ENCODE data around the gene PSMD14. TPM values are rescaled to one million over a fixed set of nuclear protein-coding genes. Genes with fewer than 3 reads are reported as not detected.
"Not testable (repeated sequence)": the region's sequence is repeated elsewhere in the genome, so short reads cannot be mapped to it uniquely, and the experiment has no call there.

Gene PSMD14
- total RNA-seq, 1 donor from 2014 or later, result 78.4 TPM

DNA sequence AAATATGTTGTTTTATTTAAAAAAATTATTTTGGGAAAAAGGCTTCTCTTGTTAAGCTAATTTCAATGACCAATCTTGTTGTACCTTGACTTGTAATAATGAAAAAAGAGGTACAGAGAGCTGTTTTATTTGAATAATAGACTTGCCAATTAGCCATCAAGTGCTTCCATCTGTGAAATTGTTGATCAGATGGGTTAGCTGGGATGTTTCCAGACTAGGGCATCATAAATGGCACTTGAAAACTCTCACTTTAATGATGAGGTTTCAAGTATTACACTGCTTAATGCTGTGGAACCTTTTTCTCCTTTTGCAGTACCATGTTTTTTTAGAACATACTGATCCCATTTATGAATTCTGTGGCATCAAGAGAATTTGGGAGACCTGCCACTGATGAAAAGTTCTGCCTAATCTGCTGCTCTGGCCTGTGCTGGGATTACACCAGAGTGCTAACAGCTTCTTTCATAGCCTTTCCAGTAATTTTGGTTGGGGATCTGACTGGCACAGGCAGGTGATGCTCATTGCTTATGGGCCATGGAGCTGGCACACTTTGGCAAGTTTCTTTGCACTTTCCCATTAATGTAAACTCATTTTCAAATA, 24.2 kb downstream of the PSMD14 start:
- intact Hi-C loops (cut with micrococcal nuclease), result no loop called here

DNA sequence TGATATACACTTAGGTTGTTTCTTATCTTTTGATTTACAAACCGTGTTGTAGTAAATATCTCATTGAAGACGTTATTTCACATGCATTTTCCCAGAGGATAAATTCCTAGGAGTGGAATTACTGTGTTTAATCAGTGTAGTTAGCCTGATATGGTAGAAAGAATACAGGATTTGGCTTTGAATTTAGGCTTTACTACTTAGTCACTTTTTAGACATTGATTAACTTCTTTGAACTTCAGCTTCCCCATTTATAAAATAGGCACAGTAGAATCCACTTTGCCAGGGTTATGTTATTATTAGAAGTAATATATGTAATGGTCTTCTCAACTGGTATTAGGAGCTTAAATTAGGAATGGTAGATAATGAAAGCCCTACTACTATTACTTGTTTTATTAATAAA, 27.4 kb downstream of the PSMD14 start:
- intact Hi-C loops (cut with micrococcal nuclease), result no loop called here

DNA sequence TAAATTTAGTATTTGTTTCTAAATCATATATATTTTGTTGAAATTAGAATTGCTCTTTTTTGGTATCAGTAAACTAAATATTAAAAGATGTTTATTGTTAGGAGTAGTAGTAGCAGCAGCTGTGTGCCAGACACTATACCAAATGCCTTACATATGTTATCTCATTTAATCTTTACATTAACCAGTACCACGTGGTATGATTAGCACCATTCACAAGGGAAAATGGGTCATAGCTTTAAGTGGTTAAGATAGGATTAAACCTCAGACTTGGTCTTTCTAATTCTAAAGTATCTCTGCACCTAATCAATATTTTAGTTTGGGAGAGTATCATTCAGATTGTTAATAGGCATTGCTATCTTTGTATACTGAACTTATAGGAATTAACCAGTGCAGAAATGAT, 29.0 kb downstream of the PSMD14 start:
- intact Hi-C loops (cut with micrococcal nuclease), result no loop called here

DNA sequence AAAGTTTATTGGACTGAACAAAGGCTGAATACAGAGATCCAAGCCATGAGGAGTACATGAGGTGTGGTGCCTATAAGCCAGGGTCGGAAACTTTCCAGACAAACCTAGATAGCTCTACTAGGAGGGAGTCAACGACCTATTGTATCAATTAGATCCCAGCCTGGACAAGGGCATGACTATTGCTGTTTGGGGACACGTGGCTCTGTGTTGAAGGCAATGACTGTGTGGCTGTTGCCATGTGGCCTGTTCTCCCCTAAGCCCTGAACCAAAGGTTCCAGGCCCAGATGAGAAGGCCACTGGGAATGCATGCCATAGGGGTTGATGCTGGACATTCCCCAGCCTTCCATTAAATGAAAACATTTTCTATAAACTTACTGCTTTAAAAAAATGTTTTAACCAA, 31.3 kb downstream of the PSMD14 start:
- intact Hi-C loops (cut with micrococcal nuclease), result not testable (repeated sequence)

DNA sequence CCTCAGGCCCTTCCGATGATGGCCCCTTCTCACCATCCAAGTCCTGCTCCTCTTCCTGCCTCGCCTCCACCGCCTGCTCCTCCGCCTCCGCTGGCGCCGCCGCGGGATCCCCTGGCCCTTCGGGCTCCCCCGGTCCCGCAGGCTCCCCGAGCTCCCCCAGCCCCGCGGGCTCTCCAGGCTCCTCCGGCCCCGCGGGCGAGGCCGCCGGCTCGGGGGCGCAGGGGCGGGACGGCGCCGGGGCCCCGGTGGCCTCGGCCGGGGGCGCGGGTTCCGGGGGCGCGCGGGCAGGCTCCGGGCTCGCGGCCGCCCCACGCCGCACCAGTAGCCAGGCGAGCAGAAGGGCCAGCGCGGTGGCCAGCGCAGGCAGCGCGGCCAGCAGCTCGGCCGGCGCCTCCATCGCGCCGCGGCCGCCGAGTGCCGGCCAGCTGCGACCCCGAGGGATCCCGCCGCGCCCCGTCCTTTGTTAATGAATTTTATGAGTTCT, 32.7 kb downstream of the PSMD14 start:
- intact Hi-C loops (cut with micrococcal nuclease), result not testable (repeated sequence)

DNA sequence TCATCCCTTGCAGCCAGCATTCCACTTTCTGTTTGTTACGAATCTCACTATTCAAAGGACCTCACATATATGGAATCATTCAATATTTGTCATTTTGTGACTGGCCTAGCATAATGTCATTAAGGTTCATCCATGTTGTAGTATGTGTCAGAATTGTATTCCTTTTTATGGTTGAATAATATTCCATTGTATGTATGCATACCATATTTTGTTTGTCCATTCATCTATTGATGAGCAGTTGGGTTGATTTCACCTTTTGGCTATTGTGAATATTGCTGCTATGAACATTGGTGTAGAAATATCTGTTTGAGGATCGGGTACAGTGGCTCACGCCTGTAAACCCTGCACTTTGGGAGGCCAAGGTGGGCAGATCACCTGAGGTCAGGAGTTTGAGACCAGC, 35.0 kb downstream of the PSMD14 start:
- intact Hi-C loops (cut with micrococcal nuclease), result no loop called here

DNA sequence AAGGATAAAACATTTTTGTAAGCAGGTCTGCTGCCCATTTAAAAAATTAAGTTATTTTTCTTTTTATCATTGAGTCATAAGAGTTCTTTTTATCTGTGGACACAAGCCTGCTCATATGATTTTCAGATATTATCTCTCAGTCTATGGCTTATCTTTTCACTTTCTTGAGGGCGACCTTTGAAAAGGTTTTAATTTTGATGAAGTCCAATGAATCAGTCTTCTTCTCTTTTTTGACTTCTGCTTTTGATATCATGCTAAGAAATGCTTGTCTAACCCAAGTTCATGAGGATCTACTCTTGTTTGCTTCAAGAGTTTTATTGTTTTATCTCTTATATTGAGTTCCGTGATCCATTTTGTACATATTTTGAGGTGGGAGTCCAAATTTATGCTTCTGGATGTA, 36.5 kb downstream of the PSMD14 start:
- intact Hi-C loops (cut with micrococcal nuclease), result no loop called here

DNA sequence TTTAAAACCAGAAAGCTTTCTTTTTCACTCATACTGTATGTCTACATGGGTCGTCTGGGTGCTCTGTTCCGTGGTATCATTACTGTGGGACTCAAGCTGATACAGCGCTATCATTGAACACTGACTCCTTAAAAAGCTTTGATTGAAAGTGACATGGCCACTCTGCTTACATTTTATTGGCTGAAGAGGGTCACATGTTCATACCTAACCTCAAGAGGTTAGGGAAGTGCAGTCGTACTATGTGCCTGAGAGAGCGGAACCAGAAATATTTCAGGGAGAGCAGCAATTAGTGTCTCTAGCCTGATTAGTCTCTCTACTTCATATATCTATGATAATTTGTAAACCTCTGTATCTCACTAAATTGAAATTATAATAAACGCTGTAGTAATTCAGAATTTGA, 43.5 kb downstream of the PSMD14 start:
- intact Hi-C loops (cut with micrococcal nuclease), result no loop called here

DNA sequence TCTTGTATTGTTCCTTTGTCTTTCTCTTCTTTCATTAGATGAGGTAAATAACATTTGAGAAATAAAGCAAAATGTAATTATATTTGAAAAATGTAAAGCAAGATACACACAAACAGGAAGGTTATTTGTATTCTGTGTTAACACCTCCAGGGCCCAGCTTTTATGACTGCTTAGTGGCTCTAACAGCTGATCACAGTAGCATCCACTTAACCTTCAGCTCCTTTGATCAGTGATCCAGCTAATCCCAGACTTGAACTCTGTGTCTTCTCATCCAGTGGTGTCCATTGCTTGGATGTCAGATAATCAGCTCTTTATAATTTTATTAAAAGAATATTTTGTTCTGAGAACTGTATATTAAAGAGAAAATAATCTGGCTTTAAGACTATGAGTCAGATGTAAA, 44.5 kb downstream of the PSMD14 start:
- intact Hi-C loops (cut with micrococcal nuclease), result no loop called here

DNA sequence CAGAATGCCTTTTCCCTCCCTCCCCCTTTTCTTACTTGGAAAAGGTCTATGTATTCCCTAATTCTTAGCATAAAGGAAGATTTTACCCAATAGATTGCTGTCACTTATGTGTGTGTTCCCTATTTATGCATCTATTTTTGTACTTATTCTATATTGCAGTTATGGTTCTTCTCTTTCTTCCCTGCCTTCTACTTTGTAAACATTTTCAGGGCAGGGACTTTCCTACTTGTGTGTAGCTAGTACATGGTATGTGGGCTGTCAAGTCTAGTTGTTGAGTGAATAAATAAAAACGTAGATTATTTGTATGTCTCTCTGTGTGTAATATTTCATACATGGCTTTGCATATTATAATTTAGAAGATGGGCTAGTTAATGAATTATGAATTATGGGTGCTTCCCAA, 45.3 kb downstream of the PSMD14 start:
- intact Hi-C loops (cut with micrococcal nuclease), result no loop called here

DNA sequence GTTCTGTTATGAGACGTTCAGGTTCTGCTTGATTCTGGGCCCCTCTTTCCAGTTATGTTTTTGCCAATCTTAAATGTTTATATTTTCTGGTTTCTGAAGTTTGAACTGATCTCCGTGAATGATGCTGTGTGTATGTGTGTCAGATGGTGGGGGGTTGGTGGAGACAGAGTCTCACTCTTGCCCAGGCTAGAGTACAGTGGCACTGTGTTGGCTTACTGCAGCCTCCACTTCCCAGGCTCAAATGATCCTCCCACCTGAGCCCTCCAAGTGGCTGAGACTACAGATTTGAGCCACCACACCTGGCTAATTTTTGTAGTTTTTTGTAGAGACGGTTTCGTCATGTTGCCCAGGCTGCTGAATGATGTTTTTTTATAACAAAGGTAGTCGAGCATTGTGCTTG, 45.9 kb downstream of the PSMD14 start:
- intact Hi-C loops (cut with micrococcal nuclease), result no loop called here

DNA sequence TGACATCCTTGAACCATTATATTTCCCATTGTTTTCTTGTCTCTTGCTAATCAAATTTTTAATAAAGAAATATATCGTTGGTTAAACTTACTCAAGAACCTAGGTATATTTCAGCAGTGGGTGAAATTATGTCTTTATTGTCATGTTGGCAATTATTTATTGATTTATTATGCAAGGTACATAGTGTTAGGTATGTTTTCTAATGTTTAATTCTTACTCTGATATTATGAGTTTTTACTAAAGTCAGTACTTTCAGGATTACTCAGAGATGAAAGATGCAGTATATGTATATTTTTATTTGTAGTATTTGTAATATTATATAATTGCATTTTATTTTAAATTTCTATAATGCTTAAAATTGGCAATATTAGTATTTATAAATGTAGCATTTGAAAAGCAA, 46.9 kb downstream of the PSMD14 start:
- intact Hi-C loops (cut with micrococcal nuclease), result no loop called here

DNA sequence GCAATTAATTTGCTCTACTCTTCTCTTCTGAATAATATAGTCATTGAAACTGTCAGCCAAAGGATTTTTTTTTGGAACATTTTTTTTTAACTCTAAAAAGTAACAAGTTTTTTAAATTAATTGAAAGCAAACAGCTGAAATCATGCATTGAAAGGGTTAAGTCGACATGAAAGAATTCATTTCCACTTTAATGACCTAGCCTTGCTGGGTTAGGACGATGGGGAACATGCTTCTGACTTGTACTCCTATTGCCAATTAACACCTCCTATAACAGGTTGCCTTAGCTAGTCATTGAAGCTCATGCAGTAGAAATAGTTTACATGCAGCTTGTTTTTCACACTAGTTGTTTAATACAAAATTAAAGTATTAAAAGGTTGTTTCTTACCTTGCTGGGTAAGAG, 47.8 kb downstream of the PSMD14 start:
- intact Hi-C loops (cut with micrococcal nuclease), result no loop called here

DNA sequence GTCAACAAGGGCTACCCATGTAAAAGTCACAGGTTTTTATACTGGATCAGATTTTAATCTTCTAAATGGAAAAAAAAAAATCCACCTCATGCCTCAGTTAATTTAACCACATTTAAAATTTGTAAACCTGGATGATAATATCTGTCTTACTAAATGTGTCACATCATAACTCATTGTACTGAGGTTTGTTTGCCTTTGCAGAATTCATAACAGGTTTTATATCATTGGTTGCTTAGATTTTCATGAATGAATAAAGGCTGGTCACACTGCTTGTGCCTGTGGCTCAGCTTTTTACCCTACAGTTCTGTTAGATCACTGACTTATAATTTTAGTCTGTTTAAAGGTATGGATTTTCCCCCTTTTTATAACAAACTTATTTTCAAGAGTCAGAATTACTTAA, 48.9 kb downstream of the PSMD14 start:
- intact Hi-C loops (cut with micrococcal nuclease), result no loop called here

DNA sequence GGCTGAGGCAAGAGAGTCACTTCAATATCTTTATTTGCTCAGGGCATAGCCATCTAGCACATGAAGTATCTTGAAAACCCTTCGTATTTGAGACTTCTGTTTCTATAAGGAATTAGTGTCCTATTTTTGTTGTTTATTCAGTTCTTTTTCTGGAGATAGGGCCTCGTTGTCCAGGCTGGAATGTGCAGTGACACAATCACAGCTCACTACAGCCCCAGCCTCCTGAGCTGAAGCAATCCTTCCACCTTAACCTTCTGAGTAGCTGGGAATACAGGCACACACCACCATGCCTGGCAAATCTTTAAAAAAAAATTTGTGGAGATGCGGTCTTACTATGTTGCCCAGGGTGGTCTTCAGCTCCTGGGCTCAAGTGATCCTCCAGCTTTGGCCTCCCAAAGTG, 50.6 kb downstream of the PSMD14 start:
- intact Hi-C loops (cut with micrococcal nuclease), result no loop called here

DNA sequence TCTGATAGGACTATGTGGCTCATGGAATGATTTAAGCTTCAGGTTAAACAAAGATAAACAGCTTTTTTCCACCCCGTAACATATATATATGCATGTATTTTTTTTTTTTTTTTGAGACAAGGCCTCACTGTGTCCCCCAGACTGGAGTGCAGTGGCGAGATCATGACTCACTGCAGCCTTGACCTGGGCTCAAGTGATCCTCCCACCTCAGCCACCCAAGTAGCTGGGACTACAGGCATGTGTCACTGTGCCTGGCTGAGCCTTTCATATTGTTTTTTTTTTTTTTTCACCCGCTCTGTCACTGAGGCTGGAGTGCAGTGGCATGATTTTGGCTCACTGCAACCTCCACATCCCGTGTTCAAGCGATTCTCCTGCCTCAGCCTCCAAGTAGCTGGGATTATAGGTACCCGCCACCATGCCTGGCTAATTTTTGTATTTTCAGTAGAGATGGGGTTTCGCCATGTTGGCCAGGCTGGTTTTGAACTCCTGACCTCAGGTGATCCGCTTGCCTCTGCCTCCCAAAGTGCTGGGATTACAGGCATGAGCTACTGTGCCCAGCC, 52.0 kb downstream of the PSMD14 start:
- intact Hi-C loops (cut with micrococcal nuclease), result not testable (repeated sequence)

DNA sequence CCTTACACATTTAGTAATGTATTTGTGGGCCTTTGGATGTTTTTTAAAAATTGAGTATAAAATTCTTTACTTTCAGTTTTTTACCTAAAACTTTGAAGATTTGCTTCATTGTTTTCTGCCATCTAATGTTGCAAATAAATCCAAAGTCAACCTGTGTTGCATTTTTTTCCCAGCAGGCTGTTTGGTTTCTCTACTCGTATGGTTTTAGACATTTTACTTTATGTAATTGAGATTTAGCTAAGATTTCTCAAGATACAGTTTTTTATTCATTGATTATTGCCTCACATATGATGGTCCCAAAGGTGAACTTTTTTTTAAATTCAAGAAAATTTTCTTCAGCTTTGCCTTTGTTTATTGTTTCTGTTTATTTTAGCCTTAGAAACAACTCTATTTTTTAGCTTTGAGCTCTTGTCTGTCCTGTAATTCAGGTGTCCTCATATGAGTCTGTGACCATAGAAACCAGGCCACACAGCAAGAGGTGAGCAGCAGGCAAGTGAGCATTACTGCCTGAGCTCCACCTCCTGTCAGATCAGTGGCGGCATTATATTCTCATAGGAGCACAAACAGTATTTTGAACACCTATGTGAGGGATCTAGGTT, 54.4 kb downstream of the PSMD14 start:
- intact Hi-C loops (cut with micrococcal nuclease), result no loop called here

DNA sequence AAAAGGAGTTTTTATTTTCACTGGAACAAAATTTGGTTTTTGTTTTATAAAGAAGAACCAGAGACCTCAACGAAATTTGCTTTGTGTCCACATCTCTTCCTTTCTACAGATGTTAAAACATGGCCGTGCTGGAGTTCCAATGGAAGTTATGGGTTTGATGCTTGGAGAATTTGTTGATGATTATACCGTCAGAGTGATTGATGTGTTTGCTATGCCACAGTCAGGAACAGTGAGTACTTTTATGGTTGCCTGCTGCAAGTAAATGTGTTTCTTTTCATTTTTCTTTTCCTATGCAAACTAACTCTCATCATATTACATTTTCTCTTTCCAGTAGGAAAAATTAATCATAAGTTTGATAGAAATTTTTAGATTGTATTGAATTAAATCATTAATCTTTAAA, 59.5 kb downstream of the PSMD14 start:
- intact Hi-C loops (cut with micrococcal nuclease), result no loop called here

DNA sequence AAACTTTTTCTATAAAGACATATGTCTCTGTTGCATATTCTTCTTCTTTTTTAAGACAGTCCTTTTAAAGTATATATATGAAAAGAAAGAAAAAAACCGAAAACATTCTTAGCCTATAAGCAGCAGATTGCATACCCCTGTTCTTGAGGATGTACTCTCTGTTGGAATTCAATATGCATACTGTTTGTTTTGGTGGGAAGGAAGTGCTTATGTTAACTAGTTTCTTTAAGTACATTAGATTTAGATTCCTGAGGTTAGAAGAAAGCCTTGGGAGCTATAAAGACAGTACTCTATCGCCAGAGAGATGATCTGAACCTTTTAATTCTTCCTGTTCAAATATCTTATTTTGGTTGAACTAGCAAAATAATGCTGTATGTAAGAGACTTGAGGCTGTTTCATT, 61.1 kb downstream of the PSMD14 start:
- intact Hi-C loops (cut with micrococcal nuclease), result no loop called here

DNA sequence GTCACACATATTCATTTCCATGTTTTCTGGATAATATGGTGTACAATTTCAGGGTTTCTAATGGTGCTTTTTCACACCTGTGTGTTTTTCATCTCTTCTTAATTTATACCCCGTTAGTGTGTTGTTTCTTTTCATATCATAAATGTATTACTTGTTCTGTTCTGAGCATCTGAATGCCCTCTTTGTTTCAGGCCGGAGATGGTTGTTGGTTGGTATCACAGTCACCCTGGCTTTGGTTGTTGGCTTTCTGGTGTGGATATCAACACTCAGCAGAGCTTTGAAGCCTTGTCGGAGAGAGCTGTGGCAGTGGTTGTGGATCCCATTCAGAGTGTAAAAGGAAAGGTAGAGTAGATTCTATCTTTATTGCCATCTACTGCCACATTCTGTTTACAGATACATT, 62.8 kb downstream of the PSMD14 start:
- intact Hi-C loops (cut with micrococcal nuclease), result no loop called here

DNA sequence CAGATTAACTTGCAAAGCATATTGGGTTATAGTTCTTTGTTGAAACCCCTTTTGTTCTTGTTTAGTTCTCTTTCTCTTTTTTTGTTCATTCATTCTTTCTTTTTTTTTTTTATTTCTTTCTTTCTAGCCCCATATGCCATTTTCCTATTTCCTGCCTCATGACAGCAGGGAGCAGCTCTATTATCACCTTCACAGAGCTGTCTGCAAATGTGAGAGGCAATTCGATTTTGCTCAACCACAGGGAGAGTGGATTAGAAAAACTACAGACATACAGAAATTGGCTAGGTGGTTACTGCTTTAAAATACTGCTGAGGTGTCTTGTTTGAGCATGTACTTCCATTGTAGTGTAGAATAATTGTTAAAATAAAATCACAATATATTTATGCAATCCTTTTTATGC, 63.6 kb downstream of the PSMD14 start:
- intact Hi-C loops (cut with micrococcal nuclease), result no loop called here

DNA sequence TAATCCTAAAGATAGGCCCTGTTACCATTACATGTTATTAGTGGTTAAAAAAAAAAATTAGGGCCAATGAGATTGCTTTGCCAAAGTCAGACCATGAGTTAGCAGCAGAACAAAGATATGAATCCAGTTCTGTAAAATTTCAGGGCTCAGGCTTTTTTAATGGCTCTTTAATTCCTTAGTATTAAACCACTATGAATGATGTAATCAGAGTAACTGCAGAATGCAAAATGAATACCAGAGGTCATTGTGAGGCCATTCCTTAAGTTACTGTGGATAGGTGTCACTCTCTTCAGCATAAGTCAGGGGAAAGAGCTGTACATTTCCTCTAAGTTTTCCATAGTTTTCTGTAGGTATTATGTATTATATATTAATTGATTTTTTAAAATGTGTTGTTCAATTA, 65.7 kb downstream of the PSMD14 start:
- intact Hi-C loops (cut with micrococcal nuclease), result no loop called here

DNA sequence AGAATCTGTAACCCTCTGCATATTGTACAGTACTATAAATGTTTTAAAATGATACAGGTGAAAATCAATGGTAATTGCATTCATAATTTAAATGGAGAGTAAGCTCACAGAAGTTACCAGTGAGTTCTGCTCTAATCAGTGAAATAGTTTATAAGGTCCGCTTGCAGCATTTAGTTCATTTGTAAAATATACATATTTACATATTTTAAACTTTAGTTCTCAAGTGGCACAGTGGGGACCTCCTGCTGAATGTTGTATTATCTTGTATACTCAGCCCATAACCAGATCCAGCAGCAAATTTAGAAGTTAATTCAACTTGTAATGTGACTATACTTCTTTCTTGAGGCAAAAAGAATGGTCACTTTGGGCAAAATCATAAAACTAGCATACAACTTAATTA, 66.2 kb downstream of the PSMD14 start:
- intact Hi-C loops (cut with micrococcal nuclease), result no loop called here
